Activated T-helper 1 cell treated with anti-CD3 and anti-CD28 coated beads, Interleukin-12 subunit alpha, Interleukin-12 subunit beta, Interleukin-2, Interleukin-4 antibody, amounts not matched to agents 30 ng/mL and 10 ng/mL and 1 ng/mL, durations not matched to agents 14 hours and 24 hours and 36 hours (primary cell): Measurements from ENCODE around the gene C2orf72. TPM values are rescaled to one million over a fixed set of nuclear protein-coding genes. Genes with fewer than 3 reads are reported as not detected.
"Not testable (repeated sequence)": the region's sequence is repeated elsewhere in the genome, so short reads cannot be mapped to it uniquely, and the experiment has no call there.

ENCODE experiments used
- DNase-seq: peaks from one replicate; pipeline ENCODE4 v3.0.0; 2021; ENCODE audit warnings: low spot score
- H3K27ac Mint-ChIP-seq: one replicate; pipeline ENCODE4 v1.8.0; 2021; ENCODE audit warnings: mild to moderate bottlenecking, mixed read lengths
- H3K27me3 Mint-ChIP-seq: one replicate; pipeline ENCODE4 v1.8.0; 2022; ENCODE audit warnings: mild to moderate bottlenecking, moderate library complexity, mixed read lengths; ENCODE audit not compliant: insufficient read depth
- H3K36me3 Mint-ChIP-seq: one replicate; pipeline ENCODE4 v1.8.0; 2021; ENCODE audit warnings: low read depth, mixed read lengths
- H3K4me1 Mint-ChIP-seq: one replicate; pipeline ENCODE4 v1.8.0; 2021; ENCODE audit warnings: low read depth, mixed read lengths
- H3K4me3 Mint-ChIP-seq: one replicate; pipeline ENCODE4 v1.8.0; 2021; ENCODE audit warnings: mild to moderate bottlenecking, moderate library complexity, mixed read lengths
- H3K9me3 Mint-ChIP-seq: one replicate; pipeline ENCODE4 v1.8.0; 2021; ENCODE audit warnings: mixed read lengths
- intact Hi-C: fragments of 100-400 bp; cut with micrococcal nuclease; formaldehyde crosslinking; loops from one replicate; pipeline ENCODE4 v1.15.1; 2024
- total RNA-seq: library from RNA; stranded (reverse); gene quantifications from 2 replicates; pipeline ENCODE4 v1.2.3, GENCODE V29; 2022

C2orf72 gene
- total RNA-seq, 1 donor from 2014 or later = not detected

DNA sequence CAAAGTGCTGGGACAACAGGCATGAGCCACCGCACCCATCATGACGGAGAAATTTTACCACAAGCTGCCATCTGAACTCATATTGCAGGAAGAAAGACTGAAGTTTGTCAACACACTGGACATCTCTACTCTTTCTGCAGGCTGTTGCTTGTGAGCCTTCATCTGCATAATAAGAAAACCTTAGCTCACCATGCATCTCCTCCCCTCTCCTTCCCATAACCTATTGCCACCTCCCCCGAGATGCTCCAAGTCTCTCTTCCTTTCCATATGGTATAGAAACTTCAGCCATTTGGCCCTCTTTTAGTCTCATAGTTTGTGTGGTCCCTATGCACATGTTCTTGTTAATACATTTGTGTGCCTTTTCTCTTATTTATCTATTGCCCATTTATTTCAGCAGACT is 19.1 kb upstream of the C2orf72 start:
- H3K27me3 Mint-ChIP-seq = peaks cover 15% of the 10 kb centered on the region
- H3K4me3 Mint-ChIP-seq = no peak overlapping the region

DNA sequence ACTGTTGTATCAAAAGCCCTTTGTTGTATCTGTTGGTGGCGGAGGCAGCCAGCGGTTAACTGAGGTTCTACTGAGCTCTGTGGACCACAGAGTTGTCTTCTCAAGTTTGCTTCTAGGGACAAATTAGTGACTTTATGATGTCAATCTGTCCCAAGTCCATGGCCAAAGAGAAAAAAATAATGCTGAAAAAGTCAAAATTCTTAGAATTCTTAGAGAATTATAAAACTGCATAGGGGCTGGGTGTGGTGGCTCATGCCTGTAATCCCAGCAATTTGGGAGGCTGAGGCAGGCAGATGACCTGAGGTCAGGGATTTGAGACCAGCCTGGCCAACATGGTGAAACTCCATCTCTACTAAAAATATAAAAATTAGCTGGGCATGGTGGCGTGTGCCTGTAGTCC is 12.3 kb upstream of the C2orf72 start:
- H3K27ac Mint-ChIP-seq, H3K4me1 Mint-ChIP-seq, H3K36me3 Mint-ChIP-seq, DNase-seq, H3K4me3 Mint-ChIP-seq, H3K9me3 Mint-ChIP-seq, intact Hi-C loops: not testable (repeated sequence)
- H3K27me3 Mint-ChIP-seq = peaks cover 22% of the 10 kb centered on the region

More for the DNA sequence above, 19.1 kb upstream of the C2orf72 start:
- Mint-ChIP-seq H3K27ac (no peak overlapping the region), H3K36me3 (no peaks in the 10 kb centered on the region), H3K4me1 (no peaks in the 10 kb centered on the region), H3K9me3 (no peaks in the 10 kb centered on the region)
- DNase-seq = no peak
- intact Hi-C loops = no loop called here

DNA sequence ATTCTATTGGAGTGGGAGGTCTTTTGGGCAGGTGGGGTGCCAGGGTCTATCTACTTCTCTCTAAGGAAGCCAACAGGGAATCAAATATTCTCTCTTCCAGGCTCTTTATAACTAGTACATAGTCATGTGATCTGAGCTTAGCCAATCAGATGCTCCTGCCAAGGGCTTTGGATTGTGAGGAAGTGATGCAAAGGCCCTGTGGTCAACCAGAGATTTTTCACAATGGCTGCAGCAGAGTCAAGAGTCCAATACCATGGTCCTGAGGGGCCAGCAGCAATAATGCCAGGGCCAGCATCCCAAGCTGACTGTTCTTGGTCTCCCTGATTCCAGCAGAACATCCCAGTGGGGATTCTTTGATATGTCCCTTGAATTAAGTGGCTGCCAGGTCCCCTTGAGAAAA is 8.4 kb upstream of the C2orf72 start:
- Mint-ChIP-seq H3K4me3 (no peak overlapping the region), H3K9me3 (no peaks in the 10 kb centered on the region), H3K4me1 (no peaks in the 10 kb centered on the region), H3K36me3 (no peaks in the 10 kb centered on the region), H3K27ac (no peak overlapping the region), H3K27me3 (peaks cover 32% of the 10 kb centered on the region)
- DNase-seq = no peak
- intact Hi-C loops = no loop called here

DNA sequence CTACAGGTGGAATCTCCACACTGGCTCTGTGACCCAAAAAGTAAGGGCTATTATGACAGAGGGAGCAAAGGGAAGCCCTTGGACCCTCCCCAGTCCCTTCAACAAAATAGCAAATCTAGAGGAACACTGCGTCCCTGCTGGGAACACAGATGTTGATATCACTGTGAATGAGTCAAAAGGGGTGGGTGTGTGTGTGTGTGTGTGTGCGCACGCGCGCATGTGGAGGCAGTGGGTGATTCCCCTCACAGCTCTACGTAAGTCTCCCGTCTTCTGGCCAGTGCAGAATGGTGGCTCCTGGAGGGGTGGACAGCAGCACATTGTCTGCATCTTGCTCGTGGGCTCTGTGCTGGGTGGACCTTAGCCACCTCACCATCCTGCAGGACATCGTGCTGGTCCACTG is 7.8 kb upstream of the C2orf72 start:
- Mint-ChIP-seq H3K4me1 (no peaks in the 10 kb centered on the region), H3K4me3 (no peak overlapping the region), H3K36me3 (no peaks in the 10 kb centered on the region), H3K9me3 (no peaks in the 10 kb centered on the region), H3K27me3 (peaks cover 36% of the 10 kb centered on the region), H3K27ac (no peak overlapping the region)
- intact Hi-C loops = no loop called here
- DNase-seq = no peak

DNA sequence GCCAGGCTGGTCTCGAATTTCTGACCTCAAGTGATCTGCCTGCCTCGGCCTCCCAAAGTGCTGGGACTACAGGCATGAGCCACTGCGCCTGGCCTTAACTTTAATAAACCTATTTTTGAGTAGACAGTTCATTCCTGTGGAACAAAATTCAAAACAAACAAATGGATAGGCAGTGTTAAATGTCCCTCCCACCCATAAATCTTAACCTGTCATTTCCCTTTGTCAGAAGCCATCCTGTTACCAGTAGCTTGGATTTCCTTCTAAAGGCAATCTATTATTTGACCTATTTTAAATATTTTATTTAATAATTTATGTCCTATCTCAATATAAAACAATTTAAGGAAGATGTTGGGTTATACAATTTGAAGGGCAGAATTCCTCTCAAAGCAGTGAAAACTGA is 6.6 kb upstream of the C2orf72 start:
- Mint-ChIP-seq H3K27me3 (peaks cover 43% of the 10 kb centered on the region), H3K4me1 (no peaks in the 10 kb centered on the region), H3K9me3 (no peaks in the 10 kb centered on the region), H3K36me3 (no peaks in the 10 kb centered on the region), H3K4me3 (no peak overlapping the region), H3K27ac (no peak overlapping the region)
- intact Hi-C loops = no loop called here
- no peak for DNase-seq

DNA sequence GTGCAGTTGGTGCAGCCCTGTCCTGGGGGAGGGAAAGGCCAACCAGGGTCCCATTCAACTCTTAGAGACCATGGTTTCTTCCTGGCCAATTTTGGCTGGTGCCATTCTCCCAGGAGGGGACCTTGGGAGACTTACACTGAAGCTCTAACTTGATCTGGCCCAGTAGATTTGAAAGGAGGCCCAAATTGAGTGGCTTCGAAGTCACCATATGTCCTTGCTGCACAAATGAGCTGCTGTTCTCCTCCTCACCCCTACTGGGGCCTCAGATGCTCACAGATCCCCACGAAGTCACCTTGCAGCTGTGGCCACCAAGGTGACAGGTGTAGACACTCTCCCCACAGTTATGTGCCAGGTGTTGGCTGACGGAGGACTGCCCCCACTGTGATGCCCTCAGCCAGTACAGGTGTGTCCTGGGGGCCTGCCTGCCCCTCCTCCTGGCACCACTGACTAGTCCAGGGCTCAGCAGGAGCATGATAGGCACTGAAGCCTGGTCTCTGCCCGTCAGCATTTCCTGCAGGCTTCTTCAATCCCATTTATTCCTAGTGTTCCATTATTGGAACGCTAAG is 4.7 kb upstream of the C2orf72 start:
- Mint-ChIP-seq H3K9me3 (no peaks in the 10 kb centered on the region), H3K4me1 (no peaks in the 10 kb centered on the region), H3K27me3 (peaks cover 50% of the 10 kb centered on the region), H3K27ac (no peak overlapping the region), H3K4me3 (no peak overlapping the region), H3K36me3 (no peaks in the 10 kb centered on the region)
- DNase-seq = no peak
- intact Hi-C loops = no loop called here

DNA sequence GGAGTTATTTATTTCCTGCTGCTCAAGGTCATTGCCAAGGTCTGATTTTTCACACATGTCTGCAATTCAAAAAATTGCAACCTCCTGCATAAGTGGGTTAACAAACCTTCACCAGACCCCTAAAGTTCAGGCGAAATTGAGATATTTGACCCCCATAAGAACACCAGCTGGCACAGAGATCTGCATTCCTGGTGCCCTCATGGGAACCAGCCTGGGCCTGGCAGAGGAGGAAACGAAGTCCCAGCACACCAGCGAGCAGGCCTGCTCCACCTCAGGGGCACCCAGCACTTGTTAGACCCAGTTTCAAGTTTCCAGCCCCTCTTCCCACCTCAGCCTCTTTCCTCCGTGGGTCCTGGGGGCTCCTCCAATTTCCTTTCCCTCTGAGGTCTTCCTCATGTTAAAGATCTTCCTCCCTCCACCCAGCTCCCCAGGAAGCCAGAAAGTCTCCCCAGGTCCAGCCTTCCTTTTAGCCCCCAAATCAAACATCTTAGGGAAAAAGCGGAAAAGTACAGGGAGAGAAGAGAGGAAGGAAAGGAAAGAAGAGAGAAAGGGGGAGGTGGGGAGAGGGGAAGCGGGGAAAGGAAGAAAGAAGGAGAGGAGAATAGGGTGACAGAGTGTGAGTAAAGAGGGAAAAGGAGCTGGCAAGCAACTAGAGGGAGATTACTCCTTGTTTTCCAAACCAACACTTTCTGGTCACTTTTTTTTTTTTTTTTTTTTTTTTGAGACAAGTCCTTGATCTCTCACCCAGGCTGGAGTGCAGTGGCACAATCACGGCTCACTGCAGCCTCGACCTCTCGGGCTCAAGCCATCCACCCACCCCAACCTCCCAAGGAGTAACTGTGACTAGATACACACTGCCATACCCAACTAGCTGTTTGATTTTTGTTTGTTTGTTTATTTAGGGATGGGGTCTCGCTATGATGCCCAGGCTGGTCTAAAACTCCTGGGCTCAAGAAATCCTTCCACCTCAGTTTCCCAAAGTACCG is 3.9 kb upstream of the C2orf72 start:
- Mint-ChIP-seq H3K4me3 (no peak overlapping the region), H3K27me3 (peaks cover 49% of the 10 kb centered on the region), H3K9me3 (no peaks in the 10 kb centered on the region), H3K4me1 (no peaks in the 10 kb centered on the region), H3K27ac (no peak overlapping the region), H3K36me3 (no peaks in the 10 kb centered on the region)
- DNase-seq = no peak
- intact Hi-C loops = no loop called here

DNA sequence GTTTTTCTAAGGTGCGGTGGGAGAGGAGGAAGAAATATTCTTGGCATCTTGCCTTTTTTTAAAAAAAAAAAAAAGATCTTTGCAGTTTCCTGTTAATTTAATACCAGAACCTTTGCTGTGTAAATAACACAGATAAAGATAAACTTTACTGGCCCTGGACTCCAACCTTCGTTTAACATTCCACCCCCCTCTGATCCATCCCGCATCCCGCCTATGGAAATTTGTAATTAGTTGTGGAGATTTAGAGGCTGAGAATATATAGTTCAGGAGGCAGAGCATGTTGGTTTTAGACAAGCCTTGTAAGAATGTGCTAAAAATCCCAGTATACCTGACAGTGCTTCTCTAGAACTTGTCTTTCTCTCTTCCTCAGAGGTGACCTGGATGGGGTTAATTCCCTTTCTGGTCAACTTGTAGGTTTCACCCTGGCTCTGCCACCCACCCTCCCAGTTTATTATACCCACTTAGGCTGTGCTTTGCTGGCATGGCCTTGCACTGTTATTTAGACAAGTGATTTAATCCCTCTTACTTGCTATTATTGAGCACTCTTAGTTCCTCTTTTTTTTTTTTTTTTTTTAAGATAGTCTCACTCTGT is 2.9 kb upstream of the C2orf72 start:
- peaks cover 58% of the 10 kb centered on the region for H3K27me3 Mint-ChIP-seq
- no peak overlapping the region for H3K27ac Mint-ChIP-seq
- no peaks in the 10 kb centered on the region for H3K4me1 Mint-ChIP-seq
- H3K36me3 Mint-ChIP-seq = no peaks in the 10 kb centered on the region
- H3K4me3 Mint-ChIP-seq = no peak overlapping the region
- no peak for DNase-seq
- intact Hi-C loops = no loop called here
- no peaks in the 10 kb centered on the region for H3K9me3 Mint-ChIP-seq

DNA sequence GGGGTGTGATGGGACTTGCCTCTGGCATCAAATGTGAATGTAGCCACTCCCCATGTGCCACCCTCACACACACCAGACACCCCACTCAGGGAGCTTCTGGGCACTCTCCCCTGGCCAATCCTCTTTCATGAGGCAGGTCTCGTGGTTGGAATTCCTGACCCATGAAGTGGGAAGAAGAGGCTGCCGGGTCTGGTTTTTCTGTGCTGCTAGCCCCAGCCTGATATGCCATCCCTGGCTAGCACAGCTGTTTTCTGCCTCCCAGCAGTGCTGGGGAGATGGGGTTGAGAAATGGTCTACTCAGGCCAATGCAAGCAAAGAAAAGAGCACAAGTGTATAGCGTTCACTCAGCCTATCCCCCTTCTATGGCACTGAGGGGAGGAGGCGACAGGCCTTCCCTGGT is 1.2 kb upstream of the C2orf72 start:
- intact Hi-C loops = no loop called here
- Mint-ChIP-seq H3K9me3 (no peaks in the 10 kb centered on the region), H3K36me3 (peaks cover 2% of the 10 kb centered on the region), H3K4me3 (peak overlapping the region; percentile 9), H3K27ac (no peak overlapping the region), H3K27me3 (peaks cover 67% of the 10 kb centered on the region), H3K4me1 (no peaks in the 10 kb centered on the region)
- no peak for DNase-seq

DNA sequence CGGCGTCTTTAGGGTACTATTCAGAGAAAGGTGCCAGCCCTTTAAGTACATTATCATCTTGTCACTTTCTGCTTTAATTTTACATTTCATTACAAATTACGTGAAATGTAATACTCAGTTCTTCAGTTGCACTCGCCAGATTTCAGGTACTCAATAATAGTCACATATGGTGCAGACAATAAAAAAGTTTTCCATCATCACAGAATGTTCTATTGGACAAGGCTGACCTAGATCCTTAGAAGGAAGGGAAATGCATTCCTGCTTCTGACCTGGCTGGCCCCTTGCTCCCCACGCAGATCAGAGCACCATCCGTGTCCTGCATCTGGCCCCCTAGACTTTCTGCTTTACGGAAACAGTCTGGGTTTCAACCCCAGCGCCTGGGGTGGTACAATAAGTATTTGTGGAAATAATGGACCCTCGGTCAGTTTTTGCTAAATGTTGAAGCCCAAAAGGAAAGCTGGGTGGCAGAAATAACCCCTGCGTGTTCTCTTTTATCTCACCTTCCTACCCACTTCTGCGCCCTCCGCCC is 681 bp upstream of the C2orf72 start:
- peaks cover 67% of the 10 kb centered on the region for H3K27me3 Mint-ChIP-seq
- no peak overlapping the region for H3K4me3 Mint-ChIP-seq
- intact Hi-C loops = no loop called here
- no peak overlapping the region for H3K27ac Mint-ChIP-seq
- DNase-seq = no peak
- H3K36me3 Mint-ChIP-seq = peaks cover 2% of the 10 kb centered on the region
- no peaks in the 10 kb centered on the region for H3K9me3 Mint-ChIP-seq
- H3K4me1 Mint-ChIP-seq = no peaks in the 10 kb centered on the region

DNA sequence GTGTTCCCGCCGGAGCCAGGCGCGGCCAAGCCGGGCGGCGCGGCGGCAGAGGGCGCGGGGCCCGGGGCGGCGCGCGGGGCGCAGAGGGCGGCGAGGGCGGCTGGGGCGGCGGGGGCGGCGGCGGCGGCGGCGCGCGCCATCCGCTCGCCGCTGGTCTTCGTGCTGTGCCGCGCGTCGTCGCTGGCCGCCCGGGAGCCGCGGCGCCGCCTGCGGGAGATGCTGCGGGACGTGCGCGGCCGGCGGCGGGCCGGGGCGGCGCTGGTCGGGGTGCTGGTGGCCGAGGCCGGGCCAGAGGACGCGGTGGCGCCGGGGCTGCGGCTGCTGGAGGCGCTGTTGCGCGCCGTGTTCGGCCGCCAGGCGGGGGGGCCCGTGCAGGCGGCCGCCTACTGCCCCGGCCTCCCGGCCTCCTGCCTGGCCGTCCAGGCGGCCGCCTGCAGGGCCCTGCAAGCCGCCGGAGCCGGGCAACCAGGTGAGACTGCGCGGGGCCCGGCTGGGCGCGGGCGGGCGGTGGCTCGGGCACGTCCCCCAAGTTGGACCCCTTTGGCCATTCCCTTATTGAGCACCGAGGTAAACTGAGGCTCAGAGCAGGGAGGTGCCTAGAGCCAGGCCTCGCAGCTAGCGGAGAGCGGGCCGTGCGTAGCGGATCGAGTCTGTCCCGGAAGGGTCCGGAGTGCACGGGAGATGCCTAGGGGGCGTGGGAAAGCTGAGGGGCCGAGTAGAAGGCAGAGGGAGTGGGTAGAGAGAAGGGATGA is 584 bp downstream of the C2orf72 start:
- intact Hi-C loops = no loop called here

DNA sequence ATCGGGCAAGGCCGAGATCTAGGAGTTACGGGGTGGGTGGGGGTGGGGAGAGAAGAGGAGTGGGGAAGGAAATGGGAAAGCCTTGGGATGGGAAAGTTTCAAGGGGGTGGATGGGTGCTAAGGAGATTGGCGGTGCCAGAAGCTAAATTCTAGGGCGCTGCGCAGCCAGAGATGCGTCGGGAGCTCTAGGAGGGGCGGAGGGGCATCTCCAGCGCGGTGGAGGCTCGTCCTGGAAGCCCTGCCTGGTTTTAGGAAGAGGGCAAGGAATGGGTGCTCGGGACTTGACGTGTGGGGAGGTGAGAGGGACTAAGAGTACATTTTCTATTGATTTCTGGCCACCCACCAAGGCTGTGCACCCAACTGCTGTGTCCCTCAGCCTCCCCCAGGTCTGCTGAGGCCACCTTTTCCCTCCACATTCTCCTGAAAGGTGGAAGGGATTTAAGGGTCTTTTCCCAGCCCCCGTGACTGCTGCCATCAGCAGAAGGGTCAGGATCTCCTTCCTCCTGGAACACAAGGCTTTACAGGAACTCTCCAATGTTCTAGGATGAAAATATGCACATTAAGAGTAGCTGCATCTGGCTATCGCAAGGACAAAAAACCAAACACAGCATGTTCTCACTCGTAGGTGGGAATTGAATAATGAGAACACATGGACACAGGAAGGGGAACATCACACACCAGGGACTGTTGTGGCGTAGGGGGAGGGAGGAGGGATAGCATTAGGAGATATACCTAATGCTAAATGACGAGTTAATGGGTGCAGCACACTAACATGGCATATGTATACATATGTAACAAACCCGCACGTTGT is 1.4 kb downstream of the C2orf72 start:
- intact Hi-C loops = no loop called here
- Mint-ChIP-seq H3K4me1 (no peaks in the 10 kb centered on the region), H3K9me3 (no peaks in the 10 kb centered on the region), H3K27ac (no peak overlapping the region), H3K36me3 (peaks cover 2% of the 10 kb centered on the region), H3K27me3 (peaks cover 71% of the 10 kb centered on the region), H3K4me3 (peak overlapping the region; percentile 67)
- no peak for DNase-seq

More for the DNA sequence above, 584 bp downstream of the C2orf72 start:
- DNase-seq = no peak
- peaks cover 75% of the 10 kb centered on the region for H3K27me3 Mint-ChIP-seq
- no peaks in the 10 kb centered on the region for H3K9me3 Mint-ChIP-seq
- peaks cover 2% of the 10 kb centered on the region for H3K36me3 Mint-ChIP-seq
- H3K4me1 Mint-ChIP-seq = no peaks in the 10 kb centered on the region
- no peak overlapping the region for H3K4me3 Mint-ChIP-seq
- no peak overlapping the region for H3K27ac Mint-ChIP-seq
